NCI-H774 (cell line): ENCODE results near the gene CYSLTR2.
"Not testable (repeated sequence)": the region's sequence is repeated elsewhere in the genome, so short reads cannot be mapped to it uniquely, and the experiment has no call there.

Source experiments
- DNase-seq: peaks from one replicate; lab custom pipeline; 2025; lab: John Stamatoyannopoulos, UW

CYSLTR2 gene

GRCh38 chr13:48695776-48696175 lies 42.0 kb downstream of the CYSLTR2 start:
- no peak for DNase-seq

- DNase-seq = not testable (repeated sequence)
Observed at GRCh38 chr13:48696676-48697075, 42.9 kb downstream of the CYSLTR2 start.

- no peak for DNase-seq
Observed at GRCh38 chr13:48707405-48707804, 53.7 kb downstream of the CYSLTR2 start.

- no peak for DNase-seq
Observed at GRCh38 chr13:48708764-48709163, 55.0 kb downstream of the CYSLTR2 start.

- no peak for DNase-seq
Observed at GRCh38 chr13:48709213-48709612, 55.5 kb downstream of the CYSLTR2 start.

- no peak for DNase-seq
Observed at GRCh38 chr13:48710160-48710559, 56.4 kb downstream of the CYSLTR2 start.

GRCh38 chr13:48712141-48712540 lies 58.4 kb downstream of the CYSLTR2 start:
- no peak for DNase-seq

- no peak for DNase-seq
Observed at GRCh38 chr13:48715977-48716376, 62.2 kb downstream of the CYSLTR2 start.

- no peak for DNase-seq
Observed at GRCh38 chr13:48720621-48721020, 66.9 kb downstream of the CYSLTR2 start.

- no peak for DNase-seq
Observed at GRCh38 chr13:48723168-48723567, 69.4 kb downstream of the CYSLTR2 start.

- no peak for DNase-seq
Observed at GRCh38 chr13:48725271-48725670, 71.5 kb downstream of the CYSLTR2 start.

GRCh38 chr13:48726711-48727110 lies 73.0 kb downstream of the CYSLTR2 start:
- no peak for DNase-seq

- no peak for DNase-seq
Observed at GRCh38 chr13:48727241-48728011, 73.7 kb downstream of the CYSLTR2 start.

- DNase-seq = no peak
Observed at GRCh38 chr13:48728226-48728625, 74.5 kb downstream of the CYSLTR2 start.

GRCh38 chr13:48728876-48729275 lies 75.1 kb downstream of the CYSLTR2 start:
- no peak for DNase-seq

GRCh38 chr13:48729856-48730255 lies 76.1 kb downstream of the CYSLTR2 start:
- DNase-seq = no peak

GRCh38 chr13:48731001-48731658 lies 77.4 kb downstream of the CYSLTR2 start:
- DNase-seq = no peak

- DNase-seq = no peak
Observed at GRCh38 chr13:48731957-48732569, 78.3 kb downstream of the CYSLTR2 start.

- no peak for DNase-seq
Observed at GRCh38 chr13:48733739-48734335, 80.1 kb downstream of the CYSLTR2 start.

- DNase-seq = no peak
Observed at GRCh38 chr13:48735571-48735970, 81.8 kb downstream of the CYSLTR2 start.

GRCh38 chr13:48737689-48738088 lies 84.0 kb downstream of the CYSLTR2 start:
- no peak for DNase-seq

GRCh38 chr13:48738311-48738710 lies 84.6 kb downstream of the CYSLTR2 start:
- DNase-seq = no peak
